HG03558 (cell line): Measurements from ENCODE around the gene TMEM170B.

Experiments used
- ATAC-seq: cut with Tn5 transposase; IDR thresholded peaks from one replicate; pipeline ENCODE4 v1.9.1; 2021; ENCODE audit warnings: moderate number of reproducible peaks; ENCODE audit not compliant: unreplicated experiment; ENCODE audit errors: extremely low read depth

Gene TMEM170B, protein sequence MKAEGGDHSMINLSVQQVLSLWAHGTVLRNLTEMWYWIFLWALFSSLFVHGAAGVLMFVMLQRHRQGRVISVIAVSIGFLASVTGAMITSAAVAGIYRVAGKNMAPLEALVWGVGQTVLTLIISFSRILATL

GRCh38 chr6:11537229-11538051 is at the start of gene TMEM170B:
TSS of gene TMEM170B (plus strand) at chr6:11537749. CDS start at chr6:11538278, 529 bp downstream.
- ATAC-seq: peak; percentile 91

DNA sequence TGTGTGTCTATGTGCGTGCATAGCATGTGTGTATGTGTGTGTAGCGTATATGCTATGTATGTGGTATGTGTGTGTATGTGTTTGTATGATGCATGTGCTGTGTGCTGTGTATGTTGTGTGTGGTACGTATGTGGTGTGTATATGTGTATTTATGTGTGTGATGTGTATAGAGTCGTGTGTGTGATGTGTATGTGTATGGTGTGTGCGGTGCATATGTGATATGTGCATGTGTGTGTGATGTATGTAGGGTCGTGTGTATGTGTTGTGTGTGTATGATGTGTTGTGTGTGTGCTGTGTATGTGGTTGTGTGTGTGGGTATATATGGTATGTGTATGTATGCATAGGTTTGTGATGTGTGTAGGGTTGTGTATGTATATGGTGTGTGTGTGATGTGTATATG is 46.6 kb upstream of the TMEM170B start:
- ATAC-seq: no peak

GRCh38 chr6:11491596-11492463 is 45.7 kb upstream of the TMEM170B start:
- no peak for ATAC-seq

- no peak for ATAC-seq
Measured at GRCh38 chr6:11492464-11493290, 44.9 kb upstream of the TMEM170B start.

GRCh38 chr6:11493974-11494373 is 43.6 kb upstream of the TMEM170B start:
- ATAC-seq: no peak

GRCh38 chr6:11494786-11495564 is 42.6 kb upstream of the TMEM170B start:
- ATAC-seq: no peak

DNA sequence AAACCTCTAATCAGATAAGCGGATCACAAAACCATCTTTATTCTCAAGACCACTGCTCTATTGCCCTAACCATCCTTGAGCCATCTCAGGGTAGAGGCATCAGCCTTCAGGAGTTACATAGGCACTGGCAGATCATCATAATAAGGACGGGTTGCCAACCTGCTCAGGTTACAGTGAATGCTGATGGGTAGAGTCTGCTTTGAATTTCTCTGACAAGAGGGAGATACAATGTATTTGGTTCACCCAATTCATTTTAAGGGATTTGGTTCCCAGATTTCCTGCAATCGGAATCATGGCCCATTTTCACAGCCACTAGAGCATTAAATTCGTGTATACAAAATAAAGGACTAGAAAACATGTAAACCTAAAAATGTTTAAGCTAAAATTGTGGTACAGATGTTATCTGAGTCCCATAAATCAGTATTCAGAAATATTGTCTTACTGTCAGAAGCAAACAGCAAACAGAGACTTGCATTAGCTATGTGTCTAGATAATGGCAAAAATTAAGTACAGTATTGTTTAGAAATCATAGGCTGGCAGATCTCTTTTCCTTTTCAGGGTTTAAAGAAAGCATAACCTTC is 41.9 kb upstream of the TMEM170B start:
- no peak for ATAC-seq

- peak; percentile 35 for ATAC-seq
Measured at GRCh38 chr6:11496152-11497060, 41.1 kb upstream of the TMEM170B start.

DNA sequence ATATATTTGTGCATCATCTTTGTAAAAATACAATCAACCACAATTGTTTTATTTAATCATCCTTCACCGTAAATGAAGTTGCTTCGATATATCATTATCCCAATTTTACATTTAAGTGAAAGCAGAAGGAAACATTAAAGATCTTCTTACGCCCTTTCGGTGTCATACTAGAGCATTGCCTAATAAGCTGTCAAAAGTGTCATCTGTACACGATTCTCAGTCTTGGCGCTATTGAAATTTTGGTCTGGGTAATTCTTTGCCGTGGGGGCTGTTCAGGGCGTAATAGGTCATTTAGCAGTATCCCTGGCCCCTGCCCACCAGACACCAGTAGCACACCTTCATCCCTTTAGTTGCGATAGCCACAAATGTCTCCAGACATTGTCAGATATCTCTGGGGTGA is 40.4 kb upstream of the TMEM170B start:
- no peak for ATAC-seq

GRCh38 chr6:11497881-11498280 is 39.7 kb upstream of the TMEM170B start:
- no peak for ATAC-seq

DNA sequence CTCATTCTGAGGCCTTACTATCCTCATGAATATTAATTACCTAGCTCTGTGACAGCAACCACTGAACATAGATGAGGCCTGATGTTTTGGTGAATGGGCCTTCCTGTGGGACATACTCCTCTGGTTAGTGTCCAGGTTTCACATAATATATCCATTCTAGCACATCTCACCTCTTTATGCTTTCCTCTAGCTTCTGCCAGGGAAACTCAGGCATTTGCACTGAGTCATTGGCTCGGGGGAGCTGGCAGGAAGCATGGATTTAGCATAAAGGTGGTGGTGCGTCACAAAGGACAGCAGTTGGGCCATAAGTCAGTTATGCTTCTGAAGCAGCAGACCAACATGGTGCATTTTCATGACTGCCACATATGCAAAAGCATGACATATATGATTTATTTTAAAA is 37.5 kb upstream of the TMEM170B start:
- ATAC-seq: no peak

DNA sequence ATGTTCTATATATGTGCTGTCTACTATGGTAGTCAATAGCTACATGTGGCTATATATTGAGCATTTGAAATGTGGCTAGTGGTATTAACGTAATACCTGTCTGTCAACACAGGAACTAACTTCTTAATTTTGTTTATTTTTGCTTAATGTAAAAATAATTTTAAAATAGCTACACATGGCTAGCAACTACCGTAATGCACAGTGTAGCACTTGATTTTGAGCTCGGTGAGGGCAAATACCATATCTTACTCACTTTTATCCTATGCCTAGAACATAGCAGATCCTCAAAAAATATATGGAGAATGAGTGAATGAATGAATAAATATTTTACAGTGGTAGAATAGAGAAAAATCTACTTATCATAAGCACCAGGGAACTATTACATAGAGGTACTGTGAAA is 28.1 kb upstream of the TMEM170B start:
- no peak for ATAC-seq

- ATAC-seq: peak; percentile 64
Measured at GRCh38 chr6:11514672-11515071, 22.9 kb upstream of the TMEM170B start.

DNA sequence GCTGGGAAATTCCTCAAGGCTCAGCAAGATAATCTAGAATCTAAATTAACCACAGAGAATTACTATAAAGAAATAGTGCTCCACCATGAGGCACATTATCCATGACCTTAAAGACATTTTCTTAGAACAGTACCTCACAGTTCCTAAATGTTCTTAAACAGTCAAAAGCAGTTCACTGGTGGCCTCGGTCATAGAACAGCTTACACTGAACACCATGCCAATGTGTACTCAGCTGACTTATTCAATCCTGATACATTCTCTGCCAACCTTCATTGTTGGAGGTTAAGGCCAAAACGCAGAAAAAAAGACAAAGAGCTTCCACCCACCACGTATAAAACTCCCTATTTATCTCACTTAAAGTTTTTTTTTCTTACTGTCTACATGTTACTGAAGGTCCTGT is 21.8 kb upstream of the TMEM170B start:
- no peak for ATAC-seq

GRCh38 chr6:11522812-11523605 is 14.5 kb upstream of the TMEM170B start:
- ATAC-seq: no peak

GRCh38 chr6:11525468-11526155 is 11.9 kb upstream of the TMEM170B start:
- ATAC-seq: no peak

- ATAC-seq: no peak
Measured at GRCh38 chr6:11526156-11526505, 11.4 kb upstream of the TMEM170B start.
